ENCODE data around the gene DQX1.

DNA sequence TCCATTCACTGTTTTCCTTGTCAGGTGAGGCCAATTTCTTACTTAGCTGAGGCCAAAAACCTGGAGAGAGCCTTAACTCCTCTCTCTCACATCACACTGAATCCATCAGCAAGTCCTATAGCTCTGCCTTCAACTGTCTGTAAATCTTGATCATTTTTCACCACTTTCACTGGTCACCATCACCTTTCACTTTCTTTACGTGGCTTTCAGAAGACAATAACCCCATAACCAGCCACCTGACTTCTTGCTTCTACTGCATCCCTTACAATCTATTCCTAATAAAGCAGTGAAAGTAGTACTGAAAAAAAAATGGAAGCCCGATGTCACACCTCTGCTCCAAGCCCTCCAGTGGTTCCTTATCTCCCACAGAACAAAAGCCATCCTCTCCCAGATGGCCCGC, 20.0 kb upstream of the DQX1 start:
- TF ChIP-seq, protein P1, sequence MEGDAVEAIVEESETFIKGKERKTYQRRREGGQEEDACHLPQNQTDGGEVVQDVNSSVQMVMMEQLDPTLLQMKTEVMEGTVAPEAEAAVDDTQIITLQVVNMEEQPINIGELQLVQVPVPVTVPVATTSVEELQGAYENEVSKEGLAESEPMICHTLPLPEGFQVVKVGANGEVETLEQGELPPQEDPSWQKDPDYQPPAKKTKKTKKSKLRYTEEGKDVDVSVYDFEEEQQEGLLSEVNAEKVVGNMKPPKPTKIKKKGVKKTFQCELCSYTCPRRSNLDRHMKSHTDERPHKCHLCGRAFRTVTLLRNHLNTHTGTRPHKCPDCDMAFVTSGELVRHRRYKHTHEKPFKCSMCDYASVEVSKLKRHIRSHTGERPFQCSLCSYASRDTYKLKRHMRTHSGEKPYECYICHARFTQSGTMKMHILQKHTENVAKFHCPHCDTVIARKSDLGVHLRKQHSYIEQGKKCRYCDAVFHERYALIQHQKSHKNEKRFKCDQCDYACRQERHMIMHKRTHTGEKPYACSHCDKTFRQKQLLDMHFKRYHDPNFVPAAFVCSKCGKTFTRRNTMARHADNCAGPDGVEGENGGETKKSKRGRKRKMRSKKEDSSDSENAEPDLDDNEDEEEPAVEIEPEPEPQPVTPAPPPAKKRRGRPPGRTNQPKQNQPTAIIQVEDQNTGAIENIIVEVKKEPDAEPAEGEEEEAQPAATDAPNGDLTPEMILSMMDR (optimal IDR thresholded peaks at IDR 0.05 in 1 of 3, IDR thresholded peaks at IDR 0.05 in 1 of 3, conservative IDR thresholded peaks at IDR 0.05 in 1 of 3; ENCODE audit: extremely low read depth in 1 of 3, insufficient read depth in 2 of 3, low read length in 3 of 3) = no peak
- TF ChIP-seq EZH2 (IDR thresholded peaks at IDR 0.05; ENCODE audit: low read length) = no peak

All from keratinocyte (primary cell).